GM12801 (cell line): ENCODE measurements around the gene ME1.

Experiments used
- TF ChIP-seq, protein P1 (sequence below): IDR thresholded peaks from one replicate; pipeline ENCODE4 v1.5.1; 2011; ENCODE audit warnings: control low read depth; ENCODE audit not compliant: insufficient read length; ENCODE audit errors: extremely low read depth

The ME1 gene

DNA sequence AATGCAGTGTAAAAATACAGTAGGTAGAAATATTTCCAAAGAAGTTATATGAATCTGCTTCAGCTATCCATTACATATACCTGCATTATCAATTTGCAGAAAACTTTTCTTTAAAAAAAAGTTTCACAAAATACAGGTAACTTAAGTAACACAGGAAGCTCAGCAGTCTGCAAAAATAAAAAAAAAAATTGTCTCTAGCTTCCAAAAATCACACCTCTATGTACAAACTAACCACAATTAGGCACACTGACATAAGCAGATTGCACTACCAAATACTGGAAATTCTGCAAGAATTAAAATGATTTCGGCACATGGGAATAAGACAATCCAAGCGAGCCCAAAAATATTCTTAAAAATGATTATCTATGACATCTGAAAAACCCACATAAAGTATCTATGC is 41.2 kb downstream of the ME1 start:
- TF ChIP-seq, protein P1, sequence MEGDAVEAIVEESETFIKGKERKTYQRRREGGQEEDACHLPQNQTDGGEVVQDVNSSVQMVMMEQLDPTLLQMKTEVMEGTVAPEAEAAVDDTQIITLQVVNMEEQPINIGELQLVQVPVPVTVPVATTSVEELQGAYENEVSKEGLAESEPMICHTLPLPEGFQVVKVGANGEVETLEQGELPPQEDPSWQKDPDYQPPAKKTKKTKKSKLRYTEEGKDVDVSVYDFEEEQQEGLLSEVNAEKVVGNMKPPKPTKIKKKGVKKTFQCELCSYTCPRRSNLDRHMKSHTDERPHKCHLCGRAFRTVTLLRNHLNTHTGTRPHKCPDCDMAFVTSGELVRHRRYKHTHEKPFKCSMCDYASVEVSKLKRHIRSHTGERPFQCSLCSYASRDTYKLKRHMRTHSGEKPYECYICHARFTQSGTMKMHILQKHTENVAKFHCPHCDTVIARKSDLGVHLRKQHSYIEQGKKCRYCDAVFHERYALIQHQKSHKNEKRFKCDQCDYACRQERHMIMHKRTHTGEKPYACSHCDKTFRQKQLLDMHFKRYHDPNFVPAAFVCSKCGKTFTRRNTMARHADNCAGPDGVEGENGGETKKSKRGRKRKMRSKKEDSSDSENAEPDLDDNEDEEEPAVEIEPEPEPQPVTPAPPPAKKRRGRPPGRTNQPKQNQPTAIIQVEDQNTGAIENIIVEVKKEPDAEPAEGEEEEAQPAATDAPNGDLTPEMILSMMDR: no peak

DNA sequence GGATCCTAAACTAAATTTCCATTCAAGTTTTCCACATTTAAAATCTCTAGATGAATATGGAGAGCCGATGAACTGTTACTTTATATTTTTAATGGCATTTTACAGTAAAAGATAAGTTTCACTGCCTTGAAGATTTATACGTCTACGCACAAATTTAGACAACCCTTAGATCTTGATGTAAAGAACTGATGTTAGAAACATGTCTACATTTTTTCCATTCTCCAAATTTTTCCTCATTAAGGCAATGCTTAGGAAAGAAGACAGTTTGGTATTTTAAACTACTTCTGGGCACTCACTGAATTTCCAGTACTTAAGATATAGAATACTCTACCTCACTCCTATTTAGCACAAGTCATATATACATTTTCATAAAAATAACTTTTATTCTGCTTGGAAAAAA is 45.4 kb downstream of the ME1 start:
- TF ChIP-seq, protein P1: no peak

DNA sequence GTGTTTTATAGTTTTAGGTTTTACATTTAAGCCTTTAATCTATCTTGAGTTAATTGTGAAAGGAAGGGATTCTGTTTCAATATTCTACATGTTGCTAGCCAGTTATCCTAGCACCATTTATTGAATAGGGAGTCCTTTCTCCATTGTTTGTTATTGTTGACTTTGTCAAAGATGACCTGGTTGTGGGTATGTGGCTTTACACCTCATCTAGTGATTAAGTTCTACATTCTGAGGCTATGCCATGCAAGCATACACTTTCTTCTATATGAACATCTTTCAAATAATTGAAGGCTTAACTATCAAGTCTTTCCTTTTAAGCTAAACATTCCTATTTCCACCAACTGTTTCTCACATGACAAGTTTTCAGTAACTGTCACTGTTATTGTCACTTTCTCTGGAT is 46.1 kb downstream of the ME1 start:
- TF ChIP-seq, protein P1: no peak

DNA sequence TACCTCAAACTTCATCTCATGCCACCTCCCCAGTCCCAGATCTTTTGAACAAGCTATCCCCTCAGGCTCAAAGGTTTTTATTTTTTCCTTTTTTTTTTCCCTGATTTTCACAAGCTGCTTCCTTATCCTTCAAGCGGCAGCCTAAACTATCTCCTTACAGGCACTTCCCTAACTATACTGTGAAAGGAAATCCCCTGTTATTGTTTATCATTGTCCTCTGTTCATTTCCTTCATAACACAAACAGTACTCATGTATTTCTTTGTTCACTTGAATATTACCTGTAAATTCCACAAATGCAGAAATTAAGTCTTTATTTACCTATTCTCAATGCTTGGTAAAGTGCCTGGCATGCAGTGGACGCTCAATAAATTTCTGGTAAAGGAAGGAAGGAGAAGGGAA is 48.9 kb downstream of the ME1 start:
- TF ChIP-seq, protein P1: no peak

DNA sequence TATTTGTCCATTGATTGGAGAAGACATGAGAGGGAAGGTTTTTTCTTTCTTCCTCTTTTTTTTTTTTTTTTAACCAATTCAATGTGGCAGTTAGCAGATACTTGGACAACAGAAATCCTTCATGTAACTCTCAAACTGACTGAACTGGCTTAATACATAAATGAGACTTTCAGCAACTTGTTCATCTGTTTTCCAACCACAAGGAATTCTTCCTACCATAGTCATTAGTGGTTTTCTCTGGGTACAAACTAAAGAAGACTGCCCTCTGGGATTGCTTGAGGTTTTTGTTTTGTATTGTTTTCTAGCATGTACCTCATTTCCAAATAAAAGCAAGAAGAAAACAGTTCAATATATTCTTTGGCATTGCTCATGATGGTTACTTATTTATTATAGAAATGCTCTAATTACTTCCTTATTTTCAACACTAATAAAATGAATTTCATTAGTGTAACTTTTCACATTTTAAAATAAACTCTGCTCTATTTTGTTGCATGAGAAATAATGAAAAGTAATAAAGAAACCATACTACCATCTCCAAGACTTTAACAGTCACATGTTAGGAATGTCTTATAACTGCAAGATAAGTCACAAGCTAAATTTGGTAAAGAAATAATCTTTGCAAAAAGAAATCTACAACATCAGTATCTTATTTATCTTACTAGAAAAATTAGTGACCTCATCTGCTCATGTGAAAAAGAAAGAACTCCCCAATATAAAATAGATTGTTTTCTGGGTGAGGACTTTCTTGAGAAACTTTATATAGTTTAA is 52.0 kb downstream of the ME1 start:
- TF ChIP-seq, protein P1: no peak

DNA sequence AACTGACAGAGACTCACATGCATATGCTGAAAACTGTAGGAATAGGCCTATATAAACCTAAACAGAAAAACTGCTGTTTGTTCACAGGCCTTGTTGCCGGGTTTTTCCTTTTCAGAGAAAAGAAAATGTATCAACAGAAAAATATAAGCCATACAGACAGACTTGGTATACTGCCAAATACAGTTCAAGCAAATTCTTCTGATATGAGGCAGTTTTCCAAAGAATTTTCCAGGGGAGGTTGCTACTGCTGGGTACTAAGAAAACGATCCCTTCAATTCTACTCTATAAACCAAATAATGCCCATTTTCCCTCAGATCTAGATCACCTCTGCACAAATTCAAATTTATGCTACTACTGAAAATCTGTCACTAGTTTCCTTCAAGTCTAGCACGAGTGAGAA is 59.4 kb downstream of the ME1 start:
- TF ChIP-seq, protein P1: no peak

DNA sequence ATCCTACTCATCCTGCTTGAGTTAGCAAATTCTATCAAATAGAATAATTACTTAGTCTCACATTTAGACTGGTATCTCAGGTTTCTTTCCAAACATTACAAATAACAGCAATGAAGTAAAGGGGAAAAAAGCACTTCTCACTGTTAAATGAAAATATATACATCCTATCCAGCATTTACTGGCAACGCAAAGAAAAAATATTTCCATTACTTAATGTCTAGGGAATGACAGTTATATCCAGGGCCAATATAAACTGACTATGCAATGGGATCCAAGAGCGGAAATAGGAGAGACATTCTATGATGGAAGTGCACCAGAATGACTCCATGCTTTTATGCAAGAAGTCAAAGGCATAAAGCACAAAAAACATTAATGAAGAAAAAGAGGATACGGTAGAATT is 60.3 kb downstream of the ME1 start:
- TF ChIP-seq, protein P1: no peak
